Nephron progenitor cell (in vitro differentiated cells): Measurements from ENCODE around the gene SLC5A2.
A peak's percentile ranks its signal among the peaks of the same experiment; 100 is the strongest.
"Not testable (repeated sequence)": the region's sequence is repeated elsewhere in the genome, so short reads cannot be mapped to it uniquely, and the experiment has no call there.

ENCODE experiments used
- DNase-seq: peaks from one replicate; pipeline ENCODE4 v3.0.0; 2021
- H3K27ac Mint-ChIP-seq: 2 replicates; pipeline ENCODE4 v1.8.0; 2021; ENCODE audit warnings: mild to moderate bottlenecking, moderate library complexity, mixed read lengths
- H3K27me3 Mint-ChIP-seq: 2 replicates; pipeline ENCODE4 v1.8.0; 2021; ENCODE audit warnings: mild to moderate bottlenecking, low read depth, mixed read lengths; ENCODE audit not compliant: poor library complexity
- H3K36me3 Mint-ChIP-seq: 2 replicates; pipeline ENCODE4 v1.8.0; 2021; ENCODE audit warnings: low read depth, mixed read lengths
- H3K4me1 Mint-ChIP-seq: 2 replicates; pipeline ENCODE4 v1.8.0; 2021; ENCODE audit warnings: mixed read lengths
- H3K4me3 Mint-ChIP-seq: 2 replicates; pipeline ENCODE4 v1.8.0; 2021; ENCODE audit warnings: mild to moderate bottlenecking, moderate library complexity, mixed read lengths
- H3K9me3 Mint-ChIP-seq: 2 replicates; pipeline ENCODE4 v1.8.0; 2021; ENCODE audit warnings: mild to moderate bottlenecking, moderate library complexity, mixed read lengths
- TF ChIP-seq, protein P1 (sequence below): fragments of 200-600 bp; sonication (generic); IDR thresholded peaks from 2 replicates; pipeline ENCODE4 v1.5.0; 2021; ENCODE audit warnings: antibody characterized with exemption

Gene SLC5A2

DNA sequence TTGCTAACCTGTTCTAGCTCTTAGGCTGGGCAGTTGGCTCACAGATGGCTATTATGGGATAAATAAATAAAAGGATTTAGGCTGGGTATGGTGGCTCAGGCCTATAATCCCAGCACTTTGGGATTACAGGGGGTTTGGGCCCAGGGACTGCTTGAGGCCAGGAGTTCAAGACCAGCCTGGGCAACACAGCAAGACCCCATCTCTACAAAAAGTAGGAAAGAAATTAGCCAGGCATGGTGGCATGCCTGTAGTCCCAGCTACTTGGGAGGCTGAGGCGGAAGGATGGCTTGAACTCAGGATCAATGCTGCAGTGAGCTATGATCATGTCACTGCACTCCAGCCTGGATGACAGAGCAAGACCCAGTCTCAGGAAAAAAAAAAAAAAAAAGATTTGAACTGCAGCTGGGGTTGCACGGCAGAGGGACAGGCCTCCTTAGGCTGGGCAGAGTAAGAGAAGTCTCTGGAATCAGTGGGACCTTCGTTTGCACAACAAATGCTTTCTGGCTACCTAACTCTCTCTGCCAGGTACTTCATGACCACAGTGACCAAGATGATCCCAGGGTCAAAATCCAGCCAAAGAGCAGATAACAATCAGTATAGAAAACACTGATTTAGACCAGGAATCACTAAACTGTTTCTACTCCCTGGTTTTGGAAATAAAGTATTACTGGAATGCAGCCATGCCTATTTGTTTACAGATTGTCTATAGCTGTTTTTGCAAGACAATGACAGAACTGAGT is 18.5 kb downstream of the SLC5A2 start:
- Mint-ChIP-seq H3K36me3 (peaks cover 27% of the 10 kb centered on the region), H3K4me3 (no peak overlapping the region), H3K4me1 (no peaks in the 10 kb centered on the region), H3K27ac (no peak overlapping the region), H3K9me3 (no peaks in the 10 kb centered on the region), H3K27me3 (no peaks in the 10 kb centered on the region)
- no peak for DNase-seq
- TF ChIP-seq, protein P1, sequence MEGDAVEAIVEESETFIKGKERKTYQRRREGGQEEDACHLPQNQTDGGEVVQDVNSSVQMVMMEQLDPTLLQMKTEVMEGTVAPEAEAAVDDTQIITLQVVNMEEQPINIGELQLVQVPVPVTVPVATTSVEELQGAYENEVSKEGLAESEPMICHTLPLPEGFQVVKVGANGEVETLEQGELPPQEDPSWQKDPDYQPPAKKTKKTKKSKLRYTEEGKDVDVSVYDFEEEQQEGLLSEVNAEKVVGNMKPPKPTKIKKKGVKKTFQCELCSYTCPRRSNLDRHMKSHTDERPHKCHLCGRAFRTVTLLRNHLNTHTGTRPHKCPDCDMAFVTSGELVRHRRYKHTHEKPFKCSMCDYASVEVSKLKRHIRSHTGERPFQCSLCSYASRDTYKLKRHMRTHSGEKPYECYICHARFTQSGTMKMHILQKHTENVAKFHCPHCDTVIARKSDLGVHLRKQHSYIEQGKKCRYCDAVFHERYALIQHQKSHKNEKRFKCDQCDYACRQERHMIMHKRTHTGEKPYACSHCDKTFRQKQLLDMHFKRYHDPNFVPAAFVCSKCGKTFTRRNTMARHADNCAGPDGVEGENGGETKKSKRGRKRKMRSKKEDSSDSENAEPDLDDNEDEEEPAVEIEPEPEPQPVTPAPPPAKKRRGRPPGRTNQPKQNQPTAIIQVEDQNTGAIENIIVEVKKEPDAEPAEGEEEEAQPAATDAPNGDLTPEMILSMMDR, result no peak

DNA sequence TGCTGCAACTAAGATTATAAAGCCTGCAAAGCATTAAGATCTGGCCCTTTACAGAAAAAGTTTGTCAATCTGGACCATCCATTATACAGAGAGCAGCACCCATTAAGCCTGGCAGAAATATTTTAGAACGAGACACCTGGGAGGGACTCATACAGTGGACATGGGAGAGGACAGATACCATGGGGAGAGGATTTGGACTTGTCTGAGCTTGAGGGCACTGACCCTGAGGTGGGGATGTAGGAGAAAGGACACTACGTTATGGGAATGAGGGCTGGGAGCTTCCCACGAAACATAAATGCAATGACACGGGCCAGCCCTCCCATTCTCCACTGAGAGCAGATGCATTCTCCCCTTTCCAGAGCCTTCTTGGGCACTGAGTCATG is 19.0 kb downstream of the SLC5A2 start:
- H3K4me1 Mint-ChIP-seq, result peaks cover 2% of the 10 kb centered on the region
- no peaks in the 10 kb centered on the region for H3K9me3 Mint-ChIP-seq
- H3K27ac Mint-ChIP-seq, result no peak overlapping the region
- TF ChIP-seq, protein P1, result no peak
- H3K4me3 Mint-ChIP-seq, result no peak overlapping the region
- no peaks in the 10 kb centered on the region for H3K27me3 Mint-ChIP-seq
- H3K36me3 Mint-ChIP-seq, result peaks cover 27% of the 10 kb centered on the region
- no peak for DNase-seq

DNA sequence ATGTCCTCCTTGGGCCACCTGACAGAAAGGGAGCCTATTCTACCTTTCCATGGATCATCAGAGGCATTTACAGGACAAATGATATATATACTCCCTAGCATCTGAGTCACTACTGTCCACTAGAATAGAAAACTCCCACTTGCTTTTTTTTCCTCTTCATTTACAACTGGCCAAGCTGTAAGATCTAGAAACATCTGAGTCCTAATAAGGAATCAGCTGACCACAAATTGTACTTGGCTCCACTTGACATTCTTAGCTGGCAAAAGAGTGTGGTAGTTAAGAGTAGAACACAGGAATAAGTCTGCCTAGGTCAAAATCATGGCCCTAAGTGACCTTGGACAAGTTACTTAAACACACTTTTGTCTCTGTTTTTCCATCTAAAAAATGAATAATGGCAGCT is 20.1 kb downstream of the SLC5A2 start:
- no peaks in the 10 kb centered on the region for H3K9me3 Mint-ChIP-seq
- H3K36me3 Mint-ChIP-seq, result peaks cover 18% of the 10 kb centered on the region
- no peak for DNase-seq
- peaks cover 9% of the 10 kb centered on the region for H3K4me1 Mint-ChIP-seq
- H3K27me3 Mint-ChIP-seq, result no peaks in the 10 kb centered on the region
- no peak overlapping the region for H3K4me3 Mint-ChIP-seq
- TF ChIP-seq, protein P1, result no peak
- no peak overlapping the region for H3K27ac Mint-ChIP-seq

DNA sequence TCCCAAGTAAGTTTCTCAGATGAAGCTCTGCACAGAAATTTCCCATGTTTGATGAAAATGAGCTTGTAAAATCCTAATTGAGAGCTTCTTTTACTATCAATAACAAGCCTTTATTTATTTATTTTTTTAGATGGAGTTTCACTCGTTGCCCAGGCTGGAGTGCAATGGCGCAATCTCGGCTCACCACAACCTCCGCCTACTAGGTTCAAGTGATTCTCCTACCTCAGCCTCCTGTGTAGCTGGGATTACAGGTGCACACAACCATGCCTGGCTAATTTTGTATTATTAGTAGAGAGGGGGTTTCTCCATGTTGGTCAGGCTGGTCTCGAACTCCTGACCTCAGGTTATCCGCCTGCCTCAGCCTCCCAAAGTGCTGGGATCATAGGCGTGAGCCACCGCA is 20.6 kb downstream of the SLC5A2 start:
- H3K27ac Mint-ChIP-seq, DNase-seq, H3K27me3 Mint-ChIP-seq, H3K9me3 Mint-ChIP-seq, H3K4me3 Mint-ChIP-seq: not testable (repeated sequence)
- Mint-ChIP-seq H3K4me1 (peaks cover 11% of the 10 kb centered on the region), H3K36me3 (peaks cover 16% of the 10 kb centered on the region)

DNA sequence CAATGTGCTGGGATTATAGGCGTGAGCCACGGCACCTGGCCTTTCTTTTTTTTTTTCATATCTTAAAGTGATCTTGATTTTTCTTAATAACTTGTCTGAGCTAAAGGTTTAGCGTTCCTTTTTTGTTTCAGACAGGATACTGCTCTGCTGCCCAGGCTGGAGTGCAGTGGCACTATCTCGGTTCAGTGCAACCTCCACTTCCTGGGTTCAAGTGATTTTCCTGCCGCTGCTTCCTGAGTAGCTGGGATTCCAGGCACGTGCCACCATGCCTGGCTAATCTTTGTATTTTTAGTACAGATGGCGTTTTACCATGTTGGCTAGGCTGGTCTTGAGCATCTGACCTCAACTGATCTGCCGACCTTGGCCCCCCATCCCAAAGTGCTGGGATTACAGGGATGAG is 21.2 kb downstream of the SLC5A2 start:
- no peaks in the 10 kb centered on the region for H3K27me3 Mint-ChIP-seq
- H3K36me3 Mint-ChIP-seq, result peaks cover 10% of the 10 kb centered on the region
- H3K9me3 Mint-ChIP-seq, result no peaks in the 10 kb centered on the region
- H3K27ac Mint-ChIP-seq, result no peak overlapping the region
- H3K4me3 Mint-ChIP-seq, result no peak overlapping the region
- TF ChIP-seq, protein P1, result no peak
- no peak for DNase-seq
- peaks cover 17% of the 10 kb centered on the region for H3K4me1 Mint-ChIP-seq

DNA sequence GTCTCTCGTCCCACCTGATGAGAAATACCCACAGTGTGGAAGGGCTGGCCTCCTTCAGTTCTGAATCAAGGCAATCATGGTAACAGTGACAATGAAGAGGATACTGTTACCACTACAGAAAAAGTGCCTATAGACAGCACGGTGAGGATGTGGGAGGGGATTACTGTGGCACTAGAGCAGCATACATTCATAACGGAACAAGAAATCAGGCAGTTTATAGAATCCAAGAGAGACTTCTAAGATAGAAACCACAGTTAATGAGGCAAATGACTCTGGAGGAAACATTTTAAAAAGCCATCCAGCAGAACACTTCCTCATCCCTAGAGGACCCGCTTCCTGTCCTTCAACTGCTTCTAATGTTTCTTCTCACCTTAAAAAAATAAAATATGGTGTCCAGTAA is 22.6 kb downstream of the SLC5A2 start:
- Mint-ChIP-seq H3K27ac (peak overlapping the region; percentile 7), H3K9me3 (no peaks in the 10 kb centered on the region), H3K36me3 (peaks cover 2% of the 10 kb centered on the region), H3K4me1 (peaks cover 25% of the 10 kb centered on the region), H3K27me3 (peaks cover 9% of the 10 kb centered on the region), H3K4me3 (no peak overlapping the region)
- no peak for DNase-seq
- TF ChIP-seq, protein P1, result no peak
